ENCODE data around the gene ARID1B. TPM values are rescaled to one million over a fixed set of nuclear protein-coding genes. Genes with fewer than 3 reads are reported as not detected.

ARID1B gene
- total and polyA plus RNA-seq, 8 donors = 67.6 to 102 (median 99.0) TPM

DNA sequence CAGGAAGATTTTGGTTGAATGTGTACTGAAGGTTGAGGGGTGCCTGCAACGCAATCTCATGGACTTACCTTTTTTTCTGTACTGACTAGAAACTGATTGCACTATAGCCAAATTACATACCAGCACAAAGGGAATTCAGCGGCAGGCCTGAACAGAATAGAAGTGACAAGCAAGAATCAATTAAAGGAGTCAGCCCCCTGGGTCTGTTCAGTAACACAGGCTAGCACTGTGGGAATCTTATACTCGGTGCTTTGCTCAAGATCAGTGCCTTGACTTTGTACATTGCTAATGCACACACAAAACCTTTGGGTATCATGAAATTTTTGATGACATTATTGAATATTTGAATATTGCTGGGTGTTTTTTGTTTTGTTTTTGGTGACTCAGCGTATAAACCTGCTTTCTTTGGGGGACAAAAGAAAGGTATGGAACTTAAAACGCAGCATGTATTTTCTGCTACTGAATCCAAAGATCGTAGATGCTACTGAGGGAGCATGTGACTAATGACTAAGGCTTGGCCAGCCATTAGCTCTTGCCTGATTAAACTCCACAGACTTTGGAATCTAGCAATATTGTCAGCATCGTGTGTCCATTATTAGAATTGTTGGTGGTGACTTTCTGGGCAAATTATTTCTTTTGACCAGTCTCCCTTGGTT is 236.6 kb downstream of the ARID1B start:
- Histone ChIP-seq H3K27me3 (no peaks in the 10 kb centered on the region), H3K4me1 (no peaks in the 10 kb centered on the region), H3K4me3 (no peak overlapping the region), H3K9me3 (no peaks in the 10 kb centered on the region), H3K27ac (no peak overlapping the region), H3K36me3 (no peaks in the 10 kb centered on the region)
- TF ChIP-seq CTCF (IDR thresholded peaks at IDR 0.05) = no peak
- no peak for DNase-seq
- intact Hi-C loops (cut with DNase I) = no loop called here
- ATAC-seq = no peak

DNA sequence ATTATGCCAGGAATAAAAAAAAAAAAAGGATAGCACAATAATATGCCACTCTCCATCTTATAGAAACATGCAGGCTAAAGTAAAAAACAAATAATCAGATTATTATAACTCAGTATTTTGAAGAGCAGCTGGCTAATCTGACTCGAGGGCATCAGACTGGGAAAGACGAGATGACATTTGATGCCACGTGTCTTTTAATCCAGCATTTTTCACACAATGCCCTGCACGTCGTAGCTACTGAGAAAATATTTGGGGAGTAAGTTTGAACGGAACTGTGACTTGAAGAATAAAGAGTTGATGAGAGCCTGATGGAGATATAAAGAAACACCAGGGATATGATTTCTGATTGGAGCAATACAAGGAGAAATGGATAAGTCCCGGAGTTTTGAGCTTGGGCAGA is 237.7 kb downstream of the ARID1B start:
- intact Hi-C loops (cut with DNase I) = no loop called here

GRCh38 chr6:157017022-157017421 is 239.8 kb downstream of the ARID1B start:
- Histone ChIP-seq H3K27ac (no peak overlapping the region), H3K4me3 (no peak overlapping the region), H3K9me3 (no peaks in the 10 kb centered on the region), H3K36me3 (no peaks in the 10 kb centered on the region), H3K4me1 (peaks cover 4 to 14% of the 10 kb centered on the region in 2 donors), H3K27me3 (no peaks in the 10 kb centered on the region)
- no peak for DNase-seq
- intact Hi-C loops (cut with DNase I) = no loop called here
- no peak for TF ChIP-seq CTCF (IDR thresholded peaks at IDR 0.05)
- ATAC-seq = no peak

More for the DNA sequence above, 237.7 kb downstream of the ARID1B start:
- TF ChIP-seq CTCF (IDR thresholded peaks at IDR 0.05) = no peak
- Histone ChIP-seq H3K27me3 (no peaks in the 10 kb centered on the region), H3K9me3 (no peaks in the 10 kb centered on the region), H3K4me3 (no peak overlapping the region), H3K4me1 (peaks cover 2 to 9% of the 10 kb centered on the region in 2 donors), H3K27ac (no peak overlapping the region), H3K36me3 (no peaks in the 10 kb centered on the region)
- DNase-seq = no peak
- no peak for ATAC-seq

GRCh38 chr6:157017861-157018260 is 240.7 kb downstream of the ARID1B start:
- intact Hi-C loops (cut with DNase I) = no loop called here
- no peaks in the 10 kb centered on the region for H3K36me3 ChIP-seq

More at GRCh38 chr6:157017861-157018260, 240.7 kb downstream of the ARID1B start:
- no peaks in the 10 kb centered on the region for H3K27me3 ChIP-seq
- H3K9me3 ChIP-seq = no peaks in the 10 kb centered on the region
- ATAC-seq (no peak), DNase-seq (no peak)
- TF ChIP-seq CTCF (IDR thresholded peaks at IDR 0.05) = no peak
- no peak overlapping the region for H3K27ac ChIP-seq
- H3K4me3 ChIP-seq = no peak overlapping the region
- H3K4me1 ChIP-seq = peaks cover 4 to 22% of the 10 kb centered on the region in 2 donors
